ENCODE measurements around the gene RIT1. TPM values are rescaled to one million over a fixed set of nuclear protein-coding genes. Genes with fewer than 3 reads are reported as not detected.
"Not testable (repeated sequence)": the region's sequence is repeated elsewhere in the genome, so short reads cannot be mapped to it uniquely, and the experiment has no call there.

The RIT1 gene
- total RNA-seq, 1 experiment from 2014 or later, result 27.2 TPM

DNA sequence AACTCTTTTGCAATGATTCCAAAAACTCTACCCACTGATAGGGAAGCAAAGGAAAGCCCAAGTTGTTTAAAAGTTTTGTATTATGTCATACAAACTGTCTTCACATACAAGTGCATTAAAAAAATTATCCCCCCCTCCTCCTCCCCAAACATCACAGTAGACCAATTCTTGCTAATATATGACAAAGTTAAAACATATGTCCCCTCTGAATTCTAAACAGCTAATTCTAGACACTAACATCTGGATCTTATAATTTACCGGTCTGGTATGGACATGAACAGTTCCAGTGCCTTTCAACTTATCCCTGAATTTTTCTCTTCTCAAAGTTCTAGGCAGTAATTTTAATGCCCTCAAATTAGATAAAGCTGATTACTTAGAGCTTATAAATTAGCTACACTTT lies 13.4 kb downstream of the RIT1 start:
- DNase-seq (ENCODE audit: low spot score), result no peak
- ATAC-seq, result no peak
- H3K9me3 Mint-ChIP-seq, result no peaks in the 10 kb centered on the region
- TF ChIP-seq TEAD4 (CRISPR knock-in tag; IDR thresholded peaks at IDR 0.05), result no peak
- no peak for TF ChIP-seq GTF2I (CRISPR knock-in tag; conservative IDR thresholded peaks at IDR 0.05)
- TF ChIP-seq, protein P1, sequence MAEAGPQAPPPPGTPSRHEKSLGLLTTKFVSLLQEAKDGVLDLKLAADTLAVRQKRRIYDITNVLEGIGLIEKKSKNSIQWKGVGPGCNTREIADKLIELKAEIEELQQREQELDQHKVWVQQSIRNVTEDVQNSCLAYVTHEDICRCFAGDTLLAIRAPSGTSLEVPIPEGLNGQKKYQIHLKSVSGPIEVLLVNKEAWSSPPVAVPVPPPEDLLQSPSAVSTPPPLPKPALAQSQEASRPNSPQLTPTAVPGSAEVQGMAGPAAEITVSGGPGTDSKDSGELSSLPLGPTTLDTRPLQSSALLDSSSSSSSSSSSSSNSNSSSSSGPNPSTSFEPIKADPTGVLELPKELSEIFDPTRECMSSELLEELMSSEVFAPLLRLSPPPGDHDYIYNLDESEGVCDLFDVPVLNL (CRISPR knock-in tag; IDR thresholded peaks at IDR 0.05; ENCODE audit: borderline replicate concordance, low read depth), result no peak
- TF ChIP-seq, protein P2, sequence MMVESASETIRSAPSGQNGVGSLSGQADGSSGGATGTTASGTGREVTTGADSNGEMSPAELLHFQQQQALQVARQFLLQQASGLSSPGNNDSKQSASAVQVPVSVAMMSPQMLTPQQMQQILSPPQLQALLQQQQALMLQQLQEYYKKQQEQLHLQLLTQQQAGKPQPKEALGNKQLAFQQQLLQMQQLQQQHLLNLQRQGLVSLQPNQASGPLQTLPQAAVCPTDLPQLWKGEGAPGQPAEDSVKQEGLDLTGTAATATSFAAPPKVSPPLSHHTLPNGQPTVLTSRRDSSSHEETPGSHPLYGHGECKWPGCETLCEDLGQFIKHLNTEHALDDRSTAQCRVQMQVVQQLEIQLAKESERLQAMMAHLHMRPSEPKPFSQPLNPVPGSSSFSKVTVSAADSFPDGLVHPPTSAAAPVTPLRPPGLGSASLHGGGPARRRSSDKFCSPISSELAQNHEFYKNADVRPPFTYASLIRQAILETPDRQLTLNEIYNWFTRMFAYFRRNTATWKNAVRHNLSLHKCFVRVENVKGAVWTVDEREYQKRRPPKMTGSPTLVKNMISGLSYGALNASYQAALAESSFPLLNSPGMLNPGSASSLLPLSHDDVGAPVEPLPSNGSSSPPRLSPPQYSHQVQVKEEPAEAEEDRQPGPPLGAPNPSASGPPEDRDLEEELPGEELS (CRISPR knock-in tag; IDR thresholded peaks at IDR 0.05), result no peak
- no peak for TF ChIP-seq CBFB (CRISPR knock-in tag; IDR thresholded peaks at IDR 0.05; ENCODE audit: low read depth)
- TF ChIP-seq TP53 (CRISPR knock-in tag; IDR thresholded peaks at IDR 0.05), result no peak
- TF ChIP-seq RELA (CRISPR knock-in tag; IDR thresholded peaks at IDR 0.05; ENCODE audit: borderline replicate concordance), result no peak
- no peak for TF ChIP-seq ZNF138 (CRISPR knock-in tag; conservative IDR thresholded peaks at IDR 0.05)
- no peak for TF ChIP-seq NR1H2 (CRISPR knock-in tag; IDR thresholded peaks at IDR 0.05)
- TF ChIP-seq ZNF121 (CRISPR knock-in tag; IDR thresholded peaks at IDR 0.05), result no peak
- TF ChIP-seq, protein P3, sequence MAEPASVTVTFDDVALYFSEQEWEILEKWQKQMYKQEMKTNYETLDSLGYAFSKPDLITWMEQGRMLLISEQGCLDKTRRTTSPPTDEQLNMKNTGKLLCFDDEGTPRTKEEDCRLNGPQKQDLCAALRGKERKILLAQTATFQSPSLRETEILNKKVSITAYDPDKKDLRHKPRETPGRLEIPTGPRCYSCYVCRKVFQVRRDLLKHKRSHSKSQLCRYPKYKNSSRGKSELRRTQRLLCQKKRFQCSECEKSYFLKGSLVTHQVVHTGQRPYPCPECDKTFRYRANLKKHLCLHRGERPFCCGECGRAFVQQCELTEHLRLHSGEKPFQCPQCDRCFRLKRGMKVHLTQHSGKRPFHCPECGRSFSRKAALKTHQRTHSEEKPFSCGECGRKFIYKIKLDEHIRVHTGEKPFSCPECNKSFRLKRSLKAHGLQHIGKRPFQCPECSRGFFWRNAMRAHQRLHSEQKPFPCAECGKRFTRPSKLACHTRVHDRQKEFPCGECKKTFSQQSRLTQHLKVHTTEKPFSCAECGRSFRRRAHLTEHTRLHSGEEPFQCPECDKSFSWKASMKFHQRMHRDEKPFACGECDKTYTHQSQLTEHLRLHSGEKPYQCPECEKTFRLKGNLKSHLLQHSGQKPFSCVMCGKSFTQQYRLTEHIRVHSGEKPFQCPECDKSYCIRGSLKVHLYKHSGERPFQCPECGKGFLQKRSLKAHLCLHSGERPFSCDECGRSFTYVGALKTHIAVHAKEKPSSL (CRISPR knock-in tag; conservative IDR thresholded peaks at IDR 0.05), result no peak
- TF ChIP-seq GRHL2 (CRISPR knock-in tag; IDR thresholded peaks at IDR 0.05; ENCODE audit: insufficient replicate concordance, severe bottlenecking), result no peak
- TF ChIP-seq ELF4 (CRISPR knock-in tag; IDR thresholded peaks at IDR 0.05; ENCODE audit: low read depth), result no peak
- no peak for TF ChIP-seq SP1 (CRISPR knock-in tag; conservative IDR thresholded peaks at IDR 0.05)
- TF ChIP-seq, protein P4, sequence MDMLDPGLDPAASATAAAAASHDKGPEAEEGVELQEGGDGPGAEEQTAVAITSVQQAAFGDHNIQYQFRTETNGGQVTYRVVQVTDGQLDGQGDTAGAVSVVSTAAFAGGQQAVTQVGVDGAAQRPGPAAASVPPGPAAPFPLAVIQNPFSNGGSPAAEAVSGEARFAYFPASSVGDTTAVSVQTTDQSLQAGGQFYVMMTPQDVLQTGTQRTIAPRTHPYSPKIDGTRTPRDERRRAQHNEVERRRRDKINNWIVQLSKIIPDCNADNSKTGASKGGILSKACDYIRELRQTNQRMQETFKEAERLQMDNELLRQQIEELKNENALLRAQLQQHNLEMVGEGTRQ (CRISPR knock-in tag; IDR thresholded peaks at IDR 0.05), result no peak
- no peak for TF ChIP-seq ZNF219 (CRISPR knock-in tag; IDR thresholded peaks at IDR 0.05; ENCODE audit: borderline replicate concordance)
- TF ChIP-seq, protein P5, sequence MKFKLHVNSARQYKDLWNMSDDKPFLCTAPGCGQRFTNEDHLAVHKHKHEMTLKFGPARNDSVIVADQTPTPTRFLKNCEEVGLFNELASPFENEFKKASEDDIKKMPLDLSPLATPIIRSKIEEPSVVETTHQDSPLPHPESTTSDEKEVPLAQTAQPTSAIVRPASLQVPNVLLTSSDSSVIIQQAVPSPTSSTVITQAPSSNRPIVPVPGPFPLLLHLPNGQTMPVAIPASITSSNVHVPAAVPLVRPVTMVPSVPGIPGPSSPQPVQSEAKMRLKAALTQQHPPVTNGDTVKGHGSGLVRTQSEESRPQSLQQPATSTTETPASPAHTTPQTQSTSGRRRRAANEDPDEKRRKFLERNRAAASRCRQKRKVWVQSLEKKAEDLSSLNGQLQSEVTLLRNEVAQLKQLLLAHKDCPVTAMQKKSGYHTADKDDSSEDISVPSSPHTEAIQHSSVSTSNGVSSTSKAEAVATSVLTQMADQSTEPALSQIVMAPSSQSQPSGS (CRISPR knock-in tag; IDR thresholded peaks at IDR 0.05; ENCODE audit: borderline replicate concordance, low read depth), result no peak
- TF ChIP-seq, protein P6, sequence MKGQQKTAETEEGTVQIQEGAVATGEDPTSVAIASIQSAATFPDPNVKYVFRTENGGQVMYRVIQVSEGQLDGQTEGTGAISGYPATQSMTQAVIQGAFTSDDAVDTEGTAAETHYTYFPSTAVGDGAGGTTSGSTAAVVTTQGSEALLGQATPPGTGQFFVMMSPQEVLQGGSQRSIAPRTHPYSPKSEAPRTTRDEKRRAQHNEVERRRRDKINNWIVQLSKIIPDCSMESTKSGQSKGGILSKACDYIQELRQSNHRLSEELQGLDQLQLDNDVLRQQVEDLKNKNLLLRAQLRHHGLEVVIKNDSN (CRISPR knock-in tag; IDR thresholded peaks at IDR 0.05), result no peak
- no peak overlapping the region for H3K4me3 Mint-ChIP-seq
- H3K27me3 Mint-ChIP-seq (ENCODE audit: low read depth), result no peaks in the 10 kb centered on the region
- no peaks in the 10 kb centered on the region for H3K4me1 Mint-ChIP-seq
- peaks cover 41% of the 10 kb centered on the region for H3K36me3 Mint-ChIP-seq
- no peak overlapping the region for H3K27ac Mint-ChIP-seq
- ChIA-PET CTCF (no interaction called here), POLR2A (no interaction called here)

DNA sequence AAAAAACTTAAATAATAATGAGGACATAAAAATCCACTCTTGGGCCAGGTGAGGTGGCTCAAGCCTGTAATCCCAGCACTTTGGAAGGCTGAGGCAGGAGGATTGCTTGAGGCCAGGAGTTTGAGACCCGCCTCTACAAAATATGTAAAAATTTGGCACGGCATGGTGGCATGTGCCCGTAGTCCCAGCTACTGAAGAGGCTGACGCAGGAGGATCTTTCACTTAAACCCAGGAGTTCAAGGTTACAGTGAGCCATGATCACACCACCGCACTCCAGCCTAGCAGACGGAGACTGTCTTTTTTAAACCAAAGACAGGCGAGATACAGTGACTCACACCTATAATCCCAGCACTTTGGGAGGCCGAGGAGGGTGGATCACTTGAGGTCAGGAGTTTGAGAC lies 14.7 kb downstream of the RIT1 start:
- H3K27me3 Mint-ChIP-seq (ENCODE audit: low read depth); H3K4me1 Mint-ChIP-seq; CTCF ChIA-PET; ATAC-seq; POLR2A ChIA-PET; DNase-seq (ENCODE audit: low spot score); H3K9me3 Mint-ChIP-seq; H3K27ac Mint-ChIP-seq; H3K4me3 Mint-ChIP-seq: not testable (repeated sequence)
- H3K36me3 Mint-ChIP-seq, result peaks cover 36% of the 10 kb centered on the region

DNA sequence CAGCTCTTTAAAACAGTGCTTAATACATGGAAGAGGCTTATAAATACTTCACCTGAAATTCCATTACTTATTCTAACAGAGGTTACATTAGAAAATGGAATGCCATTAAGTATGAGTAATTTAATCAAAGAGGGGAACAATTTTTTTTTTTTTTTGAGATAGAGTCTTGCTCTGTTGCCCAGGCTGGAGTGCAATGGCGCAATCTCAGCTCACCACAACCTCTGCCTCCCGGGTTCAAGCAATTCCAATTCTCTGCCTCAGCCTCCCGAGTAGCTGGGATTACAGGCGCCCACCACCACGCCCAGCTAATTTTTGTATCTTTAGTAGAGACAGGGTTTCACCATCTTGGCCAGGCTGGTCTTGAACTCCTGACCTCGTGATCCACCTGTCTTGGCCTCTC lies 15.5 kb downstream of the RIT1 start:
- H3K27ac Mint-ChIP-seq; H3K27me3 Mint-ChIP-seq (ENCODE audit: low read depth); H3K4me3 Mint-ChIP-seq; POLR2A ChIA-PET; DNase-seq (ENCODE audit: low spot score); ATAC-seq; H3K4me1 Mint-ChIP-seq; H3K9me3 Mint-ChIP-seq: not testable (repeated sequence)
- CTCF ChIA-PET, result interaction anchor here (0.6 kb wide), 1 partner anchor 112 kb away, joined by 3 read pairs; no protein-coding TSS in a partner anchor
- peaks cover 31% of the 10 kb centered on the region for H3K36me3 Mint-ChIP-seq

All from WTC11 (cell line).